Measurements from ENCODE around the gene SPATC1L.

DNA sequence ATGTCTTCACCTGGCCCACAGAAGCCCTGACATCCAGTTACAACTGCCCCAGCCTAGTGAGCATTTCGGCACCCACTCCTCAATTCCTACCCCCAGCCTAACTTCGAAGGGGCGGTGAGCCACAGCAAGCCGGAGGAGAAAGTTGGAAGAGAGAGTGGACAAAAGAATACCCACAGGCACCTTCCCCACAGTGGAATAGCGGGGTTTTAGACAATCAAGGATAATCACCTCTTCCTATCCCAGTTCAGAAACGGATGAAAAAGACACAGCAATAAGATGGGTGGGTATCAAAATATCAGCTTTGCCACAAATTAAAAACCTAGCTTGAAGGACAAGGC lies 45.6 kb upstream of the SPATC1L start:
- TF ChIP-seq, protein P1, sequence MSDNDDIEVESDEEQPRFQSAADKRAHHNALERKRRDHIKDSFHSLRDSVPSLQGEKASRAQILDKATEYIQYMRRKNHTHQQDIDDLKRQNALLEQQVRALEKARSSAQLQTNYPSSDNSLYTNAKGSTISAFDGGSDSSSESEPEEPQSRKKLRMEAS (IDR thresholded peaks at IDR 0.05; ENCODE audit: low read depth, low read length), result no peak
- TF ChIP-seq, protein P2, sequence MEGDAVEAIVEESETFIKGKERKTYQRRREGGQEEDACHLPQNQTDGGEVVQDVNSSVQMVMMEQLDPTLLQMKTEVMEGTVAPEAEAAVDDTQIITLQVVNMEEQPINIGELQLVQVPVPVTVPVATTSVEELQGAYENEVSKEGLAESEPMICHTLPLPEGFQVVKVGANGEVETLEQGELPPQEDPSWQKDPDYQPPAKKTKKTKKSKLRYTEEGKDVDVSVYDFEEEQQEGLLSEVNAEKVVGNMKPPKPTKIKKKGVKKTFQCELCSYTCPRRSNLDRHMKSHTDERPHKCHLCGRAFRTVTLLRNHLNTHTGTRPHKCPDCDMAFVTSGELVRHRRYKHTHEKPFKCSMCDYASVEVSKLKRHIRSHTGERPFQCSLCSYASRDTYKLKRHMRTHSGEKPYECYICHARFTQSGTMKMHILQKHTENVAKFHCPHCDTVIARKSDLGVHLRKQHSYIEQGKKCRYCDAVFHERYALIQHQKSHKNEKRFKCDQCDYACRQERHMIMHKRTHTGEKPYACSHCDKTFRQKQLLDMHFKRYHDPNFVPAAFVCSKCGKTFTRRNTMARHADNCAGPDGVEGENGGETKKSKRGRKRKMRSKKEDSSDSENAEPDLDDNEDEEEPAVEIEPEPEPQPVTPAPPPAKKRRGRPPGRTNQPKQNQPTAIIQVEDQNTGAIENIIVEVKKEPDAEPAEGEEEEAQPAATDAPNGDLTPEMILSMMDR (IDR thresholded peaks at IDR 0.05; ENCODE audit: low read depth, low read length), result no peak

Measured in NB4 (cell line).